HG03135 (cell line): ENCODE data around the gene KDM8.
A peak's percentile ranks its signal among the peaks of the same experiment; 100 is the strongest.

ENCODE experiments used
- ATAC-seq: cut with Tn5 transposase; IDR thresholded peaks from one replicate; pipeline ENCODE4 v1.9.1; 2021; ENCODE audit warnings: mild to moderate bottlenecking, moderate library complexity; ENCODE audit not compliant: unreplicated experiment

The KDM8 gene

GRCh38 chr16:27228621-27229501 lies 25.5 kb downstream of the KDM8 start:
- no peak for ATAC-seq

- no peak for ATAC-seq
These were observed 26.7 kb downstream of the KDM8 start for GRCh38 chr16:27229891-27230470.

GRCh38 chr16:27230562-27231001 lies 27.3 kb downstream of the KDM8 start:
- no peak for ATAC-seq

- no peak for ATAC-seq
These were observed 28.4 kb downstream of the KDM8 start for GRCh38 chr16:27231692-27232060.

- ATAC-seq, result peak; percentile 38
These were observed 29.0 kb downstream of the KDM8 start for GRCh38 chr16:27232061-27232900.

- no peak for ATAC-seq
These were observed 29.7 kb downstream of the KDM8 start for GRCh38 chr16:27232901-27233625.

DNA sequence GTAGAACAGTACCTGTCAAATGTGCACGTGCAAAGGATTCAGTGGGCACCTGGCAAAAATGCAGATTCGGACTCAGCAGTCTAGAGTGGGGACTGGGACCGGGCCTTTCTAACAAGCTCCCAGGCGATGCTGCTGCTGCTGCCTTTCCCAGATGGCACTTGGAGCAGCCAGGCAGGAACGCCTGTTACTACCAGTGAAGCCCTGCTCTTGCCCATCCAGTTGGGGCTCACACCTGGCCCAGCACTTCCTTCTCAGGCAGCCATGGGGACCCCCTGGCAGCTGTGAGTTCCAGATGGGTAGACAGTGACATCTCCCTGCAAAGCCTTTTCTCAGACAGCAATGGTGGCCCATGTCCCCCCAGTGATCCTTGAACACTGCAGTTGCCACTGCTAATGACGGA lies 30.4 kb downstream of the KDM8 start:
- ATAC-seq, result no peak

- ATAC-seq, result no peak
These were observed 30.8 kb downstream of the KDM8 start for GRCh38 chr16:27234171-27234570.

DNA sequence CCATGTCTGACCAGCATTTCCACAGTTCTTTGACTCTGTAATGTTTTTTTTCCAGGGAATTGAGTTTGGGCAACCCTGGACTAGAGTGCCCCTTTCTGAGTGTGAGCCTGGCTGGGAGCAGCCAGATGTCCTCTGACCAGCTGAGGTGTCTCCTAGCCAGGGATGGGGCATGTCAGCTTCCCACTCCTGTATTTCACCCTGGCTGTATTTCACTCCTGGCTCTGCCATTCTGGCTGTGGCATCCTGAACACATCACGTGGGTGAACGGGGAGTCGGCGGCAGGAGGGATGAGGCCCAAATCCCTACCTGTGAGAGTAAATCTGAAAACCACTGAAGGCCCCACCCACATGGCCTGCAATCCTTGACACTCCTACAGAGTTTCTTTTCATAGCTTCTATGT lies 31.3 kb downstream of the KDM8 start:
- no peak for ATAC-seq

- ATAC-seq, result no peak
These were observed 32.0 kb downstream of the KDM8 start for GRCh38 chr16:27235055-27235937.

DNA sequence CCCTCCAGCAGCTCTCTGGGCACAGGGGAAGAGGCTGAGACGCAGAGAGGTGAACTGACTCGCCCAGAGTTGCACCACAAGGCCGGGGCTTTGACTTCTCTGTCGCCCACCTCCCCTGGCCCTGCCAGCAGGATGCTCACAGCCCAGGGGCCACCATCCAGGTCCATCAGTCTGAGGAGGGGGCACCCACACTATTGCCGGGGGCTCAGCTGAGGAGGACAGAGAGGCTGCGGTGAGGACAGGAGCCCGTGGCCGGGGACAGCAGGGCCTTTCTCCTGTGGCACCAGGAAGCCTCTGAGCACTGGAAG lies 32.6 kb downstream of the KDM8 start:
- ATAC-seq, result no peak

- ATAC-seq, result no peak
These were observed 33.4 kb downstream of the KDM8 start for GRCh38 chr16:27236635-27237218.

DNA sequence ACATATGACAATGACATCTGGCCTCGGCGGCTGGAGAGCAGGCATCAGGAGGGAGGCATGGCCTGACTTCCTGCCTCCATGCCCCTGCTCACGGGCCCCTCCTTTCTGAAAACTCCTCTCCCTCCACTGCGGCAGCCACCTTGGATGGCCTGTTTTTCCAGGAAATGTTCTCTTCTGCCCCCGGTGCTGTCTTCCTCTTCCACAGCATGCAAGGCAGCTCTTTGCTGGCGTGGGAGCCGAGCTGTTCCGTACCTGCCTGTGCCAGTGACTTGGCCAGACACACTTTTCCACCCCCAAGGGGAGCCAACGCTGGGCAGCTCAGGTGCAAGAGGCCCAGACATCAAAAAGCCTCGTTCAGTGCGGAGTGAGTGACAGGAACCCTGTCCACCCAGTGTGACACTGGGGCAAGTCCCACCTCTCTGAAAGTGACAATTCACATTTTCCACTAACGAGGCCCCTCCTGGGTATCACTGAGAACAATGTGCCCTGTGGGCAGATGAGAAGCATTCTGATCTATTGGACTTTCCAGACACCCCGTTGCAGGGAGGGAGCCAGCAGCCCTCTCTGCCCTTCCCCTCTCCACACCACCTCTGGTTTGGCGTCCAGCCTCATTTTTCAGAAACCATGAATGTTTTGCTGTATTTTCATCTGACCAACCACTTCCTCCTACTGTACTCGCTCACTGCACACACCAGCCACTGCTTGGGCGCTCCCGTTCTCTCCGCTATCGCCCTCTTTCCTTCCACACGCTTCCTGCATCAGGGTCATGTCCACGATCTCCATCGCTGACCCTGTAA lies 34.1 kb downstream of the KDM8 start:
- ATAC-seq, result peak; percentile 62

GRCh38 chr16:27238016-27238587 lies 34.8 kb downstream of the KDM8 start:
- peak; percentile 12 for ATAC-seq

DNA sequence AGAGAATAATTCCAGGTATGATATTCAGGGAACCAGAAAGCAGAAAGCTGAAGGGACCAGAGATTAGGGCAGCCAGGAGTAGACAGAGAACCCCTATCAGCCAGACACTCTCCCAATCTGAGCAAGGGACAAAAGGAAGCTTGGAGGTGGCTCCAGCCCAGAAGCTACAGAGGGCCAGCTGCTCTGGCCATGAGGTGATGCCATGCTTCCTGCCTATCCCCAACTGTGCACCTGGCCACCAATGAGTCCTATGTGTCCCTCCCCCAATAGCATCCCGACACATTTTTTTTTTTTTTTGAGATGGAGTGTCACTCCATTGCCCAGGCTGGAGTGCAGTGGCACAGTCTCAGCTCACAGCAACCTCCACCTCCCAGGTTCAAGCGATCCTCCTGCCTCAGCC lies 35.3 kb downstream of the KDM8 start:
- ATAC-seq, result no peak

DNA sequence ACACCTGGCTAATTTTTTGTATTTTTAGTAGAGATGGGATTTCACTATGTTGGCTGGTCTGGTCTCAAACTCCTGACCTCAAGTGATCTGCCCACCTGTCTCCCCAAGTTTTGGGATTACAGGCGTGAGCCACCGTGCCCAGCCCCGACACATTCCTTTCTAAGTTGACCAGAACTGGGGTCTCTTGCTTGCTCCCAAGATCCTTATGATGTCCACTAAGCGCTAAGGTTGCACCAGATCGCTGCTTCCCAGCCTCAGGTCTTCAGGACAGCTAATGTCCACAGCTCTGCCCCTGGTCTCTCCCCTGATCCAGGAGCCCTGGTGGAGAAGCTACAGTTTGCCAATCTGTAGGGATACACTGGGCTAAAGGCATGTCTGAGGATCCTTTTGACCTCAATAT lies 35.7 kb downstream of the KDM8 start:
- no peak for ATAC-seq

DNA sequence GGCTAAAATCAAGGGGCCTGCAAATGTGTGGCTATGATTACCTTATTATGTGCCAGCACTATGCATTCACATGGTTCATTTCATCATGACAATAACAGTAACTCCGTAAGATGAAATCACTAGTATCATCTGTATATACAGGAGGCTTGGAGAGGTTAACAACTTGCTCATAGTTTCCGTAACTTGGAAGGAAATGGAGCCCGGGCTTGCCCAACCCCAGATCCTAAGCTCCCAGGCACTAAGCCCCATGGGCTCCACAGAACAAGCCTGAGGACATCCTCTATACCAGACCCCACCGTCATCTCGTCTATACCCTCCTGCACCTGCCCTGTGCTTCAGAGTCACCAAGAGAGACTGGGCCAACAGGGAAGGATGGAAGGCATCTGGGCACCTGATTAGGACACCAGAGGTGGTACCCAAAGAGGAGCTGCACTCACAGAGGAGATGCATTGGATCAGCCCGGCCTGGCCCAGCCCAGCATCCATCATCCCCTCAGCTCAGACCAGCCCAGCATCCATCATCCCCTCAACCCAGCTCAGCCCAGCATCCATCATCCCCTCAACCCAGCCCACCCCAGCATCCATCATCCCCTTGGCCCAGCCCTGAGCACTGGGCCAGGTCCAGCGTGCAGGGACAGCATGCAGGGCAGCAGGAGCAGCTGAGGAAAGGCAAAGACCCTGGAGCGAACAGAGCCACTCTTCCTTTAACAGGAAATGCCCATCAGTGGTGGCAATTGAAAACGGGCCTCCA lies 36.8 kb downstream of the KDM8 start:
- no peak for ATAC-seq

GRCh38 chr16:27240948-27241531 lies 37.7 kb downstream of the KDM8 start:
- ATAC-seq, result no peak
